Aorta (tissue), 5 donors: ENCODE results near the gene LCA5L. TPM values are rescaled to one million over a fixed set of nuclear protein-coding genes. Genes with fewer than 3 reads are reported as not detected.
A peak's percentile ranks its signal among the peaks of the same experiment; 100 is the strongest.

ENCODE experiments used
- ATAC-seq: fragments of 200-7000 bp; cut with Tn5 transposase; one replicate; pipeline ENCODE4 v1.9.1; 2022; ENCODE audit warnings: moderate library complexity; ENCODE audit not compliant: low FRiP score
- DNase-seq, 2 donors: peaks; one replicate each; pipeline ENCODE4 v3.0.0-alpha.2; 2020
- H3K27ac ChIP-seq, 2 donors: one replicate each; pipeline ENCODE4 v1.5.1; 2013; ENCODE audit warnings: low read length in 2 of 2, mild to moderate bottlenecking in 2 of 2, moderate library complexity in 2 of 2, control low read depth in 1 of 2, inconsistent platforms in 1 of 2, low read depth in 1 of 2
- H3K27me3 ChIP-seq, 2 donors: one replicate each; pipeline ENCODE4 v1.6.1; 2013; ENCODE audit warnings: control low read depth in 1 of 2, low read length in 1 of 2, mild to moderate bottlenecking in 1 of 2, moderate library complexity in 1 of 2; ENCODE audit not compliant: insufficient read depth in 2 of 2, control insufficient read depth in 1 of 2
- H3K36me3 ChIP-seq, 2 donors: one replicate each; pipeline ENCODE4 v1.6.1; 2013; ENCODE audit warnings: control low read depth in 1 of 2, low read length in 1 of 2, mild to moderate bottlenecking in 1 of 2; ENCODE audit not compliant: insufficient read depth in 2 of 2, control insufficient read depth in 1 of 2
- H3K4me1 ChIP-seq, 2 donors: one replicate each; pipeline ENCODE4 v1.6.1; 2013; ENCODE audit warnings: low read length in 2 of 2, control low read depth in 1 of 2, mild to moderate bottlenecking in 1 of 2, moderate library complexity in 1 of 2; ENCODE audit not compliant: insufficient read depth in 2 of 2, control insufficient read depth in 1 of 2
- H3K4me3 ChIP-seq, 2 donors: one replicate each; pipeline ENCODE4 v1.5.1; 2013; ENCODE audit warnings: low read length in 2 of 2, control low read depth in 1 of 2, mild to moderate bottlenecking in 1 of 2
- H3K9me3 ChIP-seq: one replicate; pipeline ENCODE4 v1.6.1; 2013; ENCODE audit warnings: mild to moderate bottlenecking, low read length; ENCODE audit not compliant: control insufficient read depth
- WGBS, 2 donors: extraction: QIAGEN DNeasy Blood & Tissue Kit; methylation state at CpG; one replicate each; pipeline ENCODE4 v1.1.7; 2013; 5-methylcytosine and 5-hydroxymethylcytosine counted together
- intact Hi-C, 2 donors: fragments of 100-400 bp; cut with DNase I; formaldehyde crosslinking; loops; one replicate each; pipeline versions ENCODE4 v1.14.2 to v1.15.0; 2022
- long read RNA-seq, 2 donors: library from polyadenylated mRNA; unstranded; transcript quantifications; one replicate each; pipeline ENCODE4 v2.0.0, GENCODE V29; 2020 to 2021
- polyA plus RNA-seq, 2 donors: library from polyadenylated mRNA; stranded (reverse); fragments of 200-250 nt; gene quantifications; one replicate each; pipeline ENCODE4 v1.2.3, GENCODE V29; 2013
- total RNA-seq, 2 donors: library from RNA; stranded (reverse); fragmentation: NEBNext Ultra II Directional; extraction: Animal tissue kit (Norgen Biotek cat#: 25700); gene quantifications; one replicate each; pipeline ENCODE4 v1.2.1, GENCODE V29; 2021
- donor health status: healthy with polysubstance abuse.
- donor health status: Bipolar disorder and iron deficiency.
- donor health status: DM: no; HTN: no; CAD: no.
- donor health status: DM: no; HTN: no; CAD: no.
- donor health status: DM: yes; HTN: yes; CAD: no.

LCA5L gene
- 1 to 10 TPM in 1 of 2 donors, under 1 TPM in 1; 0.39 to 1.8 TPM for total RNA-seq
- polyA plus RNA-seq = 1 to 10 TPM; 2.6 to 3.4 TPM
- long read RNA-seq, donor 1, partial matches to known transcripts = 0 of 5 reads
- long read RNA-seq, donor 1, other reads (novel, unspliced or antisense) = 3 of 5 reads
- long read RNA-seq, donor 2, partial matches to known transcripts = 0 of 7 reads
- long read RNA-seq, donor 2, other reads (novel, unspliced or antisense) = 7 of 7 reads

- intact Hi-C loops = loop anchor here in 1 of 2 donors (5.0 kb wide), 1 partner anchor 58 kb away; no protein-coding TSS in a partner anchor
These were observed at the start of gene LCA5L for GRCh38 chr21:39445321-39446269. Gene LCA5L (minus strand): TSS chr21:39445778. CDS start chr21:39428493, 17,285 bp downstream.

GRCh38 chr21:39489380-39489924 lies 43.9 kb upstream of the LCA5L start:
- ATAC-seq = no peak
- intact Hi-C loops = no loop called here
- H3K4me1 ChIP-seq = peaks cover 0 to 2% of the 10 kb centered on the region in 2 donors
- H3K27me3 ChIP-seq = no peaks in the 10 kb centered on the region
- no peaks in the 10 kb centered on the region for H3K9me3 ChIP-seq
- no peak for DNase-seq
- H3K36me3 ChIP-seq = no peaks in the 10 kb centered on the region
- H3K4me3 ChIP-seq = no peak overlapping the region
- 0 to 16% methylated on average over 1 of the region's 1 CpG for WGBS, 2 donors
- no peak overlapping the region for H3K27ac ChIP-seq

More at GRCh38 chr21:39445321-39446269, at the start of gene LCA5L:
- H3K27me3 ChIP-seq = no peaks in the 10 kb centered on the region
- ATAC-seq (peak; percentile 96), DNase-seq (peak; percentile 93 to 97)
- WGBS, 2 donors = 0 to 1% methylated on average over 74 to 83 of the region's 83 CpGs
- no peaks in the 10 kb centered on the region for H3K9me3 ChIP-seq
- no peaks in the 10 kb centered on the region for H3K4me1 ChIP-seq
- H3K4me3 ChIP-seq = peak within 1 kb of the TSS; percentile 66 to 80
- H3K27ac ChIP-seq = peak within 1 kb of the TSS; percentile 62 to 81
- no peaks in the 10 kb centered on the region for H3K36me3 ChIP-seq

GRCh38 chr21:39484711-39485276 lies 39.2 kb upstream of the LCA5L start:
- no peak overlapping the region for H3K27ac ChIP-seq
- ATAC-seq = peak; percentile 46

GRCh38 chr21:39483917-39484316 lies 38.3 kb upstream of the LCA5L start:
- intact Hi-C loops = no loop called here
- H3K36me3 ChIP-seq = no peaks in the 10 kb centered on the region
- H3K27me3 ChIP-seq = no peaks in the 10 kb centered on the region
- whole genome bisulfite sequencing, 2 donors = 36 to 42% methylated on average over 1 of the region's 1 CpG
- no peaks in the 10 kb centered on the region for H3K4me1 ChIP-seq
- DNase-seq = no peak
- no peak overlapping the region for H3K4me3 ChIP-seq
- no peak for ATAC-seq
- no peaks in the 10 kb centered on the region for H3K9me3 ChIP-seq
- no peak overlapping the region for H3K27ac ChIP-seq

More at GRCh38 chr21:39484711-39485276, 39.2 kb upstream of the LCA5L start:
- intact Hi-C loops = no loop called here
- Histone ChIP-seq H3K4me1 (peaks cover 0 to 2% of the 10 kb centered on the region in 2 donors), H3K27me3 (no peaks in the 10 kb centered on the region), H3K4me3 (no peak overlapping the region), H3K9me3 (no peaks in the 10 kb centered on the region), H3K36me3 (no peaks in the 10 kb centered on the region)
- 31 to 32% methylated on average over 6 of the region's 6 CpGs for WGBS, 2 donors
- DNase-seq = no peak

- WGBS, 2 donors = 78 to 85% methylated on average over 3 of the region's 3 CpGs
- no peak overlapping the region for H3K27ac ChIP-seq
- H3K4me1 ChIP-seq = no peaks in the 10 kb centered on the region
- H3K36me3 ChIP-seq = no peaks in the 10 kb centered on the region
- no peaks in the 10 kb centered on the region for H3K27me3 ChIP-seq
- ATAC-seq = no peak
- H3K4me3 ChIP-seq = no peak overlapping the region
- no peaks in the 10 kb centered on the region for H3K9me3 ChIP-seq
- no peak for DNase-seq
- intact Hi-C loops = no loop called here
These were observed 36.3 kb upstream of the LCA5L start for GRCh38 chr21:39481886-39482285.

- 89 to 93% methylated on average over 4 of the region's 4 CpGs for WGBS, 2 donors
- intact Hi-C loops = no loop called here
- no peak for ATAC-seq
- Histone ChIP-seq H3K27me3 (no peaks in the 10 kb centered on the region), H3K4me3 (no peak overlapping the region), H3K9me3 (no peaks in the 10 kb centered on the region), H3K4me1 (no peaks in the 10 kb centered on the region), H3K36me3 (no peaks in the 10 kb centered on the region), H3K27ac (no peak overlapping the region)
- no peak for DNase-seq
These were observed 34.7 kb upstream of the LCA5L start for GRCh38 chr21:39480271-39480670.

- H3K4me3 ChIP-seq = no peak overlapping the region
- no peaks in the 10 kb centered on the region for H3K9me3 ChIP-seq
- H3K36me3 ChIP-seq = no peaks in the 10 kb centered on the region
- H3K27ac ChIP-seq = no peak overlapping the region
- no peak for ATAC-seq
- DNase-seq = no peak
- no peaks in the 10 kb centered on the region for H3K4me1 ChIP-seq
- H3K27me3 ChIP-seq = no peaks in the 10 kb centered on the region
- intact Hi-C loops = no loop called here
- 54 to 56% methylated on average over 2 of the region's 2 CpGs for WGBS, 2 donors
These were observed 34.2 kb upstream of the LCA5L start for GRCh38 chr21:39479814-39480182.

- no peak overlapping the region for H3K4me3 ChIP-seq
- ATAC-seq = no peak
- H3K9me3 ChIP-seq = no peaks in the 10 kb centered on the region
- no peaks in the 10 kb centered on the region for H3K36me3 ChIP-seq
- no peak overlapping the region for H3K27ac ChIP-seq
- H3K27me3 ChIP-seq = no peaks in the 10 kb centered on the region
- intact Hi-C loops = no loop called here
- DNase-seq = no peak
- WGBS, 2 donors = 85 to 86% methylated on average over 4 of the region's 4 CpGs
- no peaks in the 10 kb centered on the region for H3K4me1 ChIP-seq
These were observed 33.7 kb upstream of the LCA5L start for GRCh38 chr21:39479164-39479813.
